Measurements from ENCODE around the gene RAD51B.

DNA sequence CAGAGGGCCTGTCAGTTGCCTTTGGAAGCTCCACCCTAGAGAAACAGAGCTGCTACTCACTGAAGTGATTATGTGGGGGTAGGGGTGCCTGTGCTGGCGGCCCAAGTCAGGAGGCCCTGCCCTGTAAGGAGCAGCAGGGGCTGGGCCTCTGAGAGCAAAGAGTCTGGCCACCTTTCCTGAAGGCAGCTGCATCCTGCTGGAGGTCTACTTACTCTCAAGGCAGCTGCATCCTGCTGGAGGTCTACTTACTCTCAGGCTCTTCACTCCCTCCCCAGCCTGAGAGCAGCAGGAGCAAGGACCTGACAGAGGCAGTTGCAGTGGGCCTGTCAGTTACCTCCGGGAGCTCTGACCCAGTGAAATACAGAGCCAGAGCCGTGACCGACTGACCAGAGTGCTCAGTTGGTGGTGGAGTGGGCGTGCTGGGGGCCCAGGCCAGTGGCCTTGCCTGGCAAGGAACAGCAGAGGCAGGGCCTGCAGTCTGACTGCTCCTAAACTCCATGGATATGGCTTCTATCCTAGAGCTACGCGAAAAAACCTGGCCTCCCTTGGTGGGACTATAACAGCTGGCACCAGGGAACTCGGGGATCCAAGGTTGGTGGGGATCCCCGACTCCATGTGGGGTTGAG lies 32.3 kb downstream of the RAD51B start:
- TF ChIP-seq, protein P1, sequence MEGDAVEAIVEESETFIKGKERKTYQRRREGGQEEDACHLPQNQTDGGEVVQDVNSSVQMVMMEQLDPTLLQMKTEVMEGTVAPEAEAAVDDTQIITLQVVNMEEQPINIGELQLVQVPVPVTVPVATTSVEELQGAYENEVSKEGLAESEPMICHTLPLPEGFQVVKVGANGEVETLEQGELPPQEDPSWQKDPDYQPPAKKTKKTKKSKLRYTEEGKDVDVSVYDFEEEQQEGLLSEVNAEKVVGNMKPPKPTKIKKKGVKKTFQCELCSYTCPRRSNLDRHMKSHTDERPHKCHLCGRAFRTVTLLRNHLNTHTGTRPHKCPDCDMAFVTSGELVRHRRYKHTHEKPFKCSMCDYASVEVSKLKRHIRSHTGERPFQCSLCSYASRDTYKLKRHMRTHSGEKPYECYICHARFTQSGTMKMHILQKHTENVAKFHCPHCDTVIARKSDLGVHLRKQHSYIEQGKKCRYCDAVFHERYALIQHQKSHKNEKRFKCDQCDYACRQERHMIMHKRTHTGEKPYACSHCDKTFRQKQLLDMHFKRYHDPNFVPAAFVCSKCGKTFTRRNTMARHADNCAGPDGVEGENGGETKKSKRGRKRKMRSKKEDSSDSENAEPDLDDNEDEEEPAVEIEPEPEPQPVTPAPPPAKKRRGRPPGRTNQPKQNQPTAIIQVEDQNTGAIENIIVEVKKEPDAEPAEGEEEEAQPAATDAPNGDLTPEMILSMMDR (IDR thresholded peaks at IDR 0.05), result no peak
- TF ChIP-seq EP300 (IDR thresholded peaks at IDR 0.05) (no peak), POLR2A (IDR thresholded peaks at IDR 0.05) (no peak)

Data from tibial nerve (tissue), 4 donors.